HG02571 (cell line): ENCODE results near the gene CDIPT.

ENCODE experiments used
- ATAC-seq: cut with Tn5 transposase; IDR thresholded peaks from one replicate; pipeline ENCODE4 v1.9.1; 2021; ENCODE audit warnings: mild to moderate bottlenecking, moderate library complexity; ENCODE audit not compliant: unreplicated experiment

Gene CDIPT

GRCh38 chr16:29811896-29812665, 50.9 kb downstream of the CDIPT start, which contains the start of gene PRRT2:
Gene PRRT2 (plus strand): TSS chr16:29812193. CDS start chr16:29813055, 862 bp downstream.
- no peak for ATAC-seq

- ATAC-seq = peak; percentile 32
Measured at GRCh38 chr16:29811170-29811895, 51.7 kb downstream of the CDIPT start.

- no peak for ATAC-seq
Measured at GRCh38 chr16:29810699-29811169, 52.3 kb downstream of the CDIPT start.

GRCh38 chr16:29809850-29810698, 53.0 kb downstream of the CDIPT start:
- ATAC-seq = no peak

- no peak for ATAC-seq
Measured at GRCh38 chr16:29809031-29809747, 53.8 kb downstream of the CDIPT start.
